Hypothalamus (tissue), 51 donors: ENCODE data around the gene CD4.

Experiments
- DNase-seq, 51 donors: peaks; one replicate each; lab custom pipeline; 2025; lab: John Stamatoyannopoulos, UW

Gene CD4

DNA sequence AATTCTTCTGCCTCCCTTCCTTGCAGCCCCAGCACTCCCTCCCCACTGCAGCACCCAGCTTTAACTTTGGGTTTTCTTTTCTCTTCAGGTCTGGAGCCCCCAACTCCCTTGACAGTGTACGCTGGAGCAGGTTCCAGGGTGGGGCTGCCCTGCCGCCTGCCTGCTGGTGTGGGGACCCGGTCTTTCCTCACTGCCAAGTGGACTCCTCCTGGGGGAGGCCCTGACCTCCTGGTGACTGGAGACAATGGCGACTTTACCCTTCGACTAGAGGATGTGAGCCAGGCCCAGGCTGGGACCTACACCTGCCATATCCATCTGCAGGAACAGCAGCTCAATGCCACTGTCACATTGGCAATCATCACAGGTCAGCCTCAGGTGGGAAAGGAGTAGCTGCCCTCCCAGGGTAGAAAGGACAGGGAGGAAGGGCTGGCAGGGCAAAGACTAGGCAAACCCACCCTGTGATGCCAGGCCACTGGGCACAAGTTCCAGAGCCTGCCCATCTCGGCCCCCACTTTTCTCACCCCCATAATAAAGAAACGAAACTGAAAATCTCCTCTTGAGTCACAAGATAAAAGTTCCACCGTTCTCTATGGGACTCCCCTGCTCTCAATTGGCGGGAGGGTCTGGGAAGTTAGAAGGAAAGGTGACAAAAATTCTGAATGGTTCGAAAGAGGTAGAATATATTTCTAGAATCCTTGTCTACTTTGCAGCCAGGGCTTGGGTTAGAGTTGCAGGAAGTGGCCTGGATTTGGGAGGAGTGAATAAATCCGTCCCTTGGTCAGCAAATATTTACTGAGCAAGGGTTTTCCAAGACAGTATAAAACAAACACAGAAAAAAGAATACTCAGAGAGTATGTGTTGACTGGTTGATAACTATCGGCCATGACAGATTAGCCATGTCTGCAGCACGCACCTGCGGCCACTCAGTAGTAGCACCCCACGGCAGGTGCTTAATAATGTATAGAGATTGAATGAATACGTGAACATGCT lies 13.8 kb upstream of the CD4 start:
- DNase-seq, result no peak

DNA sequence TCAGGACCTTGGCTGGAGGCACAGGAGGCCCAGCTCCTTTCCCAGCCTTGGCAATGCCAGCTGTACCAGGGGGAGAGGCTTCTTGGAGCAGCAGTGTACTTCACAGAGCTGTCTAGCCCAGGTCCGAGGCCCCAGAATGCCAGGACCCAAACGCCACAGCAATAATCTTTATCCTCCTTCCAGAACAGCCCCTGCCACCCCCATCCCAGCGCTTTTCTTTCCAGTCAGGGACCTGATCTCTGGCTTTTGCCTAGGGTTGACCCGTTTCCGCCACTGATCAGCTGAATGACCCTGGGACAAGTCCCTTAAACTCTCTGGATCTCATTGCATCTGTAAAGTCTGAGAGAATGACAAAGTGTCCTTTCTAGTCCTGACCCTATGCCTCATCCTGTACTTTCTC lies 11.9 kb upstream of the CD4 start:
- DNase-seq, result no peak

- peak in 15 of 51 donors; percentile 14 to 54 (median 27) for DNase-seq
These were observed 11.1 kb upstream of the CD4 start for GRCh38 chr12:6778217-6778573.

DNA sequence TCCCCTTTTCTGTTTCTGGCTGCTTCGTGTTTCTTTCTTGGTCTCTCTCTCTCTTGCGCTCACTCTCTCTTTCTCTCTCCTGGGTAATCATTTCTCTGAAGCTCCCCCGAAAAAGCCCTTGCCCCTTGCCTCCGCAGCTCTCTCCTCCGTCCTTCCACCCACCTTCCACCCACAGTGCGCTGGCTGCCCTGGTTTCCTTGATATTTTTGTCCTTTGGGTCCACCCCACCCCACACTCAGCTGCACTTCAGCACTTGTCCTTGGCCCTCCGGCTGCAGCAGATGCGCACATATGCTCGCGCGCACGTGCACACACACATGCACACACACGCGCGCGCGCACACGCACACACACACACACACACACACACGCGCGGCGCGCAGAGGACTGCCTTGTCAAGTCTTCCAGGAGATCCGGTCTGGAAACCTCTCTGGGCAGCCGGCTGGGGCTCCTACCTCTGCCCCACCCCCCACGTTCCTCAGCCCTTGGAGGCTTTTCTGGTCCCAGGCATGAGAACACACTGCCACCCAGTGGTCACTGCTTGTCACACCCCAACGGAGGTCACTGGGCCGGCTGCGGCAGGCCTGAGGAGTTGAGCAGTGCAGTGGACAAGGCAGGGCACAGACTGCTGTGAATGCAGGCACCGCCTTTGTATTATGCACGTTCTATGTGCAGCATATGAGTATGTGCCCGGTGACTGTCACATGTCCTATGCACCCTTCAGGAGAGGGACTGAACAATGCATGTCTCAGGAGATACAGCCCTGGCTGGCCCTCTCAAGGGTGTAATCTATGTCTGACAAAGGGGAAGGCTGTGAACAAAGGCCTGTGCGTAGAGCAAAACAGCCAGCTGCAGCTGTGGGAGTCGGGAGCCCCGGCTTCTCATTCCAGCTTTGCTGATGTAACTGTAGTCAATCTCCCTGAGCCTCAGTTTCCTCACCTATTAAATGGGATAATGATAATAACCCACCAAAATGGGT lies 10.5 kb upstream of the CD4 start:
- DNase-seq, result peak in 50 of 51 donors; percentile 41 to 92 (median 83)

- DNase-seq, result no peak
These were observed 9.5 kb upstream of the CD4 start for GRCh38 chr12:6779708-6780432.

DNA sequence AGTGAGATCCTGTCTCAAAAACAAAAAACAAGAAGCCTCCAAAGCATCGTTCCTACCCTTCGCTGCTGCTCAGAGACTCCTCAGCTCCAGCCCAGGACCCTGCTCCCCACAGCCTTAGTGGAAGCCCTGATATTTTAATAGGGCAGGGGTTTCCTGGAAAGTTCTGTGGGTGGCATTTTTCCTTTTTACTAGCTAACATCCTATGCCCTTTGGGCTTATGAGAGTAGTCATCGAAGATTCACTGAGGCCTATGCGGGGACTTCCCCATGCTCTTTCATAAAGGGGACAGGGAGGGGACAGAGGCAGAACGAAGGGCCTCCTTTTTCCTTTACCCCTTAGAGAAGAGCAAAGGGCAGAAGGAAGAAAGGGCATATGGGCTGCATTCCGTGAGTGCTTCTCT lies 8.8 kb upstream of the CD4 start:
- DNase-seq, result no peak

- DNase-seq, result no peak
These were observed 7.2 kb upstream of the CD4 start for GRCh38 chr12:6782119-6782518.

GRCh38 chr12:6782850-6783566 lies 6.3 kb upstream of the CD4 start:
- DNase-seq, result no peak

DNA sequence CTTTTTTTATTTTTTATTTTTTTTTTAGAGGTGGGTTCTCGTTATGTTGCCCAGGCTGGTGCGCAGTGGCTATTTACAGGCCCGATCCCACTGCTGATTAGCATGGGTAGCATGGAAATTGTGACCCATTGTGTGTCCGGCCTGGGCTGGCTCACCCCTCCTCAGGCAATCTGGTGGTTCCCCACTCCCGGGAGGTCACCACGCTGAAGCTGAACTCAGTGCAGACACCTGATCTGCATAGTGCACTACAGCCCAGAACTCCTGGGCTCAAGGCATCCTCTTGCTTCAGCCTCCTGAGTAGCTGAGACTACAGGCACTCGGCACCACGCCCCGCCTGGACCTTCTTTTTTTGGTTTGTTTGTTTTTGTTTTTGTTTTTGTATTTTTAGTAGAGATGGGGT lies 5.5 kb upstream of the CD4 start:
- no peak for DNase-seq

GRCh38 chr12:6784296-6784695 lies 5.0 kb upstream of the CD4 start:
- no peak for DNase-seq

DNA sequence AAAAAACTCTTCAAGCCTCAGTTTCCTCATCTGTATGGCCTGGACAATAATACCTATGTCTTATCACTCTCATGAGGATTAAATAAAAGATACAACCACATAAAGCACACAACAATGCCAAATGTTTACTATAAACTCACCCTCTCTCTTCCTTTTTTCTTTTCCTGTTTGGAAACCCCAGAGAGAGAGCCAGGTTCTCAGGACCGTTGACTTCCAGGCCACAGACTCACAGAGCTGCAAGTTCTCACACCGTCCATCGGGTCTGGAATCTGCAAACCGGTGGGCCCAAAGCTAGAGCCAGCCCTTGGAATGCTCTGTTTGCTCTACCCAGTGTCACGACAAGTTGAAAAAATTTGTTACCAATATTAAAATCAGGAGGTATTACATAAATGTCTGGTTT lies 4.6 kb upstream of the CD4 start:
- no peak for DNase-seq

- no peak for DNase-seq
These were observed 2.8 kb upstream of the CD4 start for GRCh38 chr12:6786416-6787094.

DNA sequence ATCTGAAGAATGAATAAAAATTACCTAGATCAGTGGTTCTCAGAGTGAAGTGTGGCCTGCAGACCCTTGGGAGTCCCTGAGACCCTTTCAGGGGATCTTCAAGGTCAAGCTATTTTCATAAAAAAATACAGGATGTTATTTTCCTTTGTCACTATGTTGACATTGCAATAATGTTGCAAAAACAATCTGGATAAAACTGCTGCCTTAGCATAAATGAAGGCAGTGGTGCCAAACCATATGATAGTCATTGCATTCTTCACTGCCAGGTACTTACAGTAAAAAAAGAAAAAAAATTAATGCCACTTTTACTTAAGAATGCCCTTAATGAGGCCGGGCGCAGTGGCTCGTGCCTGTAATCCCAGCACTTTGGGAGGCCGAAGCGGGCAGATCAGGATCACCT lies 2.0 kb upstream of the CD4 start:
- no peak for DNase-seq

DNA sequence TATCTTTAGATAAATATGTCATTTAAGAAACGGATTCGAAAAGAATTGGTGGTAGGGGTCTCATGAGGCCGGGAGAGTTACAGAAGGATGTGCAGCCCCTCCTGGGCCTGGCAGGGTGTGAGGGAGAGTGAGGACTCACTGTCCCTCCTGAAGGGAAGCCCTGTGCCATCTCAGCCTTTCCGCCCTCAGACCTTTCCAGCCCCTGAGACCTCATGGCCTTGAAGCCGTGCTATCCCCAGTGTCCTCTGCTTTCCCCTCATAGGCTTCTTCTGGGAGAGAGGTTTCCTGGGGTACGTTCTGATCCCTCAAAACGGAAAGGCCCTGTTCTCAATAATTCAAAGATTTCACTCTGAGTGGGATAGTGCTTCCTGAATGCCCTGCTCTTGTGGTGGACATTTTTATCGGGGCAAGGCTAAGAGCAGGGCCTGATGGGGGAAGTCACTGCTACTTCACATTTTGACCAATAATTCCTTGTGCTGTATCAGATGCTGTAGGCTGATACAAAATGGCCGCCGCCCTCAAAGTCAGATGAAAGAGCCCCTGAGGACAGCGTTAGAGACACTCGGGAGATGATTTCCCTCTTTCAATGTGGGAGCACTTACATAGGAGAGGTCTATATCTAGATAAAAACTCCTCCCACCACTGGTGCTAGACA lies 1.3 kb downstream of the CD4 start:
- DNase-seq, result no peak

DNA sequence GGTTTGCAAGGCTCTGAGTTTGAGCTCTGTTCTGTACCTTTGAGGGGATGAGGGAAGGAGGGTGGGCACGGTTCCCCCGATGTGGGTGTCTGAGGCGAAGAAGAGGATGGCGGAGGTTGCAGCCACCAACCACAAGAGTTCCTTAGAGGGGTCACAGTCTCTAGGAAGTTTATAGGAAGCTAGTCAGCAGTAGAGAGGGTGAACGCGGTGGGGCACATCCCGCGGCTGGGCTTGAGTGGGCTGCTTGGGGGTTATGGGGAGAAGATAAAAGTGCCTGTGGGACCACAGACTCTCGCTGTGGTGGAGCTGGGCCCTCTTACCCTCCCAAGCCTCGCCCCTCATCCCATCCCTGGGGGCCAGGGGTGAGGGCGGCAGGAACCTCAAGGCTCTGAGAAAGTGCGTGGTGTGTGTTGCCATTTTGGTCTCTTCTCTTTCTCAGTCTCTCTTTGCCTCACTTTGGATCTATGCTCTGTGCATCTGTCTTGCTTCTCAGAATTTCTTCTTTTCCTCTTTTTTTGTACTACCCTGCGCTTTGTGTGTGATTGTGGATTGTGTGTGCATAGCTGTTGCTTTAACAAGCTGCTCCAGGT lies 2.7 kb downstream of the CD4 start:
- no peak for DNase-seq

DNA sequence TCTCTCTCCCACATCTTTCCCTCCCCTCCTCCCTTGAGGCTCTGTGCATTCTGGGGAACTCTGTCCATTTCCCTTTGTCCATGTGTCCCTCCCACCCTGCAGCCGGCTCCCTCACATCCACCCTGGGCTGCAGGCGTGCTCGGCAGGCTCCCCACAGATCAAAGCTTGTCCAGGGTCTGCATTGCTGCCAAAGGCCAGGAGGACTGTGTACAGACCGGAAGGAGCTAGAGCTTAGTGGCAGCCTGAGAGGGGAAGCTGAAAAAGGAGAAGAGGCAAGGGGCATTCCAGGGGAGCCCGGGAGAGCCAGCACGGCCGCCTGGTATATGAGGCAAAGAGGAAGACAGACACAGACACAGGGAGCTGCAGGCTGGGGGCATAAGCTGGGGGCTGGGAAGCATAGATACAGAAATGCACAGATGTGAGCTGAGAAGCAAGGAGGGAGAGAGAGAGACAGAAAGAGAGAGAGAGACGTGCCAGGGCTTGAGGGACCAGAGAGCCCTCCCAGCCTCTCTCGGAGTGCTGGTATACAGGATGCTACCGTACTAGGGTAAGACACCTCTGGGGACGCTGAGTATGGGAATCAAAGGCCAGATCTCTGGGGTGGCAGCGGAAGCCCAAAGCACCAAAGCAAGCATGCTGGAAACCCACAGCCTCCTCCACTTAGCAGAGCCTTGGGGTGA lies 3.3 kb downstream of the CD4 start:
- DNase-seq, result peak in 18 of 51 donors; percentile 7 to 53 (median 22)

- DNase-seq, result no peak
These were observed 5.8 kb downstream of the CD4 start for GRCh38 chr12:6795088-6795487.

GRCh38 chr12:6796576-6796975 lies 7.2 kb downstream of the CD4 start:
- DNase-seq, result no peak
